Mucosa of rectum (tissue), 2 donors: ENCODE results near the gene RAPGEF1.
"Not testable (repeated sequence)": the region's sequence is repeated elsewhere in the genome, so short reads cannot be mapped to it uniquely, and the experiment has no call there.

ENCODE experiments used
- H3K27ac ChIP-seq, 2 donors: one replicate each; pipeline ENCODE4 v1.7.0; 2013; ENCODE audit warnings: inconsistent platforms in 2 of 2, low read depth in 2 of 2, low read length in 2 of 2
- H3K27me3 ChIP-seq, 2 donors: one replicate each; pipeline ENCODE4 v1.7.0; 2013; ENCODE audit warnings: low read length in 2 of 2; ENCODE audit not compliant: control insufficient read depth in 2 of 2, insufficient read depth in 2 of 2
- H3K36me3 ChIP-seq, 2 donors: one replicate each; pipeline ENCODE4 v1.7.0; 2013; ENCODE audit warnings: low read length in 2 of 2; ENCODE audit not compliant: control insufficient read depth in 2 of 2, insufficient read depth in 2 of 2
- H3K4me1 ChIP-seq, 2 donors: one replicate each; pipeline ENCODE4 v1.7.0; 2013; ENCODE audit warnings: low read length in 2 of 2, mild to moderate bottlenecking in 1 of 2; ENCODE audit not compliant: control insufficient read depth in 2 of 2, insufficient read depth in 2 of 2
- H3K4me3 ChIP-seq, 2 donors: one replicate each; pipeline ENCODE4 v1.7.0; 2013; ENCODE audit warnings: low read length in 2 of 2
- H3K9ac ChIP-seq, 2 donors: one replicate each; pipeline ENCODE4 v1.7.0; 2013; ENCODE audit warnings: low read length in 2 of 2, low read depth in 1 of 2, mild to moderate bottlenecking in 1 of 2
- H3K9me3 ChIP-seq, 2 donors: one replicate each; pipeline ENCODE4 v1.7.0; 2013; ENCODE audit warnings: low read length in 2 of 2; ENCODE audit not compliant: control insufficient read depth in 2 of 2
- donor health status: healthy.
- donor health status: Normal muscosa, but diverticular disease.

Gene RAPGEF1

DNA sequence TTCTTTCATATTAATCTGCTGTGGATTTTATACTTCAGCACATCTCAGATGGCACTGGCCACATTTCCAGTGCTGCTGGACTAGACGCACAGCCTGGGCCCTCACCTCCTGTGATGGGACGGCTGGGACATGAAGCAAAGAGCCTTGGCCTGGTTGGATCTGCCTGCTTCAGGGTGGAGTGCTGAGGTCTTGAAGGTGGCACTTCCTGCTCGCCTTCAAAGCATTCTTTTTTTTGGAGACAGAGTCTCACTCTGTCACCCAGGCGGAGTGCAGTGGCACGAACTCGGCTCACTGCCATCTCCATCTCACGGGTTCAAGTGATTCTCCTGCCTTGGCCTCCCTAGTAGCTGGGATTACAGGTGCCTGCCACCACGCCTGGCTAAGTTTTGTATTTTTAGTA, 73.1 kb downstream of the RAPGEF1 start:
- Histone ChIP-seq H3K27me3 (no peaks in the 10 kb centered on the region), H3K4me1 (peaks cover 18 to 22% of the 10 kb centered on the region in 2 donors), H3K27ac (peak overlapping the region in 1 of 2 donors; percentile 26), H3K36me3 (no peaks in the 10 kb centered on the region), H3K9ac (no peak overlapping the region), H3K4me3 (no peak overlapping the region), H3K9me3 (no peaks in the 10 kb centered on the region)

DNA sequence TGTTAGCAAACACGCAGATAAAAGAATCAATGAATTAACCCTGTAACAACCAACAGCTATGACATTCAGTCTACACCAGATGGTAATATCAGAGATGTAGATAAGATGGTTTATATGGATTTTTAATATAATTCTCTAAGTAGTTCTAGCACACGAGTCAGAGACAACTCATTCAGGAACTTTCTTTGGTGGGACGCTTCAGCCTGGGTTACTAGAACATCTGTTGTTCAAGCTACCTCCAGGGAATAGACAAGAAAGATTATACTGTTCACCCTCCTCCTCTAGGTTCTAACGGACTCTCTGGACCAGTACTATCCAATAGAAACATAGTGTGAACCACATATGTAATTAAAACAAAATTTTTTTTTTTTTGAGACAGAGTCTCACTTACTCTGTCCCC, 73.8 kb downstream of the RAPGEF1 start:
- H3K9me3 ChIP-seq: no peaks in the 10 kb centered on the region

DNA sequence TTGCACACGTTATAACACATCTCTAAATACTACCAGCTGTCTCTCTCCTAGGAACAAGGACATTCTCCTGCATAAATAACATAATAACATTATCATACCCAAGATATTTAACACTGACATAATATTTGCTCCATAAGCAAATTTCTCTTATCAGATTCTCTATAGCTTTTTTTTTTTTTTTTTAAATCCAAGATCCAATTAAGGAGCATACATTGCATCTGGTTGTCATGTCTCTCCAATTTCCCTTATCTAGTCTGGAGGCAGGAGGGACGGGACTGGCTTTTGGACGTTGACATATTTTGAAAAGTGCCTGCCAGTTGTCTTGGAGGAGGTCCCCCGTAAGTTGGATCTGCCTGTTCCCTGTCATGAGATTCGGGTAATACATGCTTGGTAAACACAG, 76.6 kb downstream of the RAPGEF1 start:
- peaks cover 8 to 15% of the 10 kb centered on the region in 2 donors for H3K4me1 ChIP-seq
- no peak overlapping the region for H3K27ac ChIP-seq
- H3K27me3 ChIP-seq: no peaks in the 10 kb centered on the region

More for the DNA sequence above, 73.8 kb downstream of the RAPGEF1 start:
- Histone ChIP-seq H3K9ac (no peak overlapping the region), H3K4me1 (peaks cover 18 to 22% of the 10 kb centered on the region in 2 donors), H3K4me3 (no peak overlapping the region), H3K36me3 (no peaks in the 10 kb centered on the region), H3K27ac (no peak overlapping the region), H3K27me3 (no peaks in the 10 kb centered on the region)

DNA sequence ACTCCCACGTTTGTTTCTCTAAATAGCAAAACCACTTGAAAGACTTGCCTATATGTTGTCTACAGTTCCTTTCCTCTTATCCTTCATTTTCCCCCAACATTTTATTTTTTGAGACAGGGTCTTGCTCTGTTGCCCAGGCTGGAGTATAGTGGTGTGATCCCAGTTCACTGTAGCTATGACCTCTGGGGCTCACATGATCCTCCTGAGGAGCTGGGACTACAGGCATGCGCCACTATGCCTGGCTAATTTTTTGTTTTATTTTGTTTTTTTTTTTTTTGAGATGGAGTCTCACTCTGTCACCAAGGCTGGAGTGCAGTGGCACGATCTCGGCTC, 77.6 kb downstream of the RAPGEF1 start:
- H3K4me3 ChIP-seq, H3K27ac ChIP-seq, H3K27me3 ChIP-seq, H3K36me3 ChIP-seq, H3K9ac ChIP-seq, H3K9me3 ChIP-seq: not testable (repeated sequence)
- peaks cover 11 to 13% of the 10 kb centered on the region in 2 donors for H3K4me1 ChIP-seq

More for the DNA sequence above, 76.6 kb downstream of the RAPGEF1 start:
- H3K9me3 ChIP-seq: no peaks in the 10 kb centered on the region
- H3K4me3 ChIP-seq: no peak overlapping the region
- no peak overlapping the region for H3K9ac ChIP-seq
- no peaks in the 10 kb centered on the region for H3K36me3 ChIP-seq

DNA sequence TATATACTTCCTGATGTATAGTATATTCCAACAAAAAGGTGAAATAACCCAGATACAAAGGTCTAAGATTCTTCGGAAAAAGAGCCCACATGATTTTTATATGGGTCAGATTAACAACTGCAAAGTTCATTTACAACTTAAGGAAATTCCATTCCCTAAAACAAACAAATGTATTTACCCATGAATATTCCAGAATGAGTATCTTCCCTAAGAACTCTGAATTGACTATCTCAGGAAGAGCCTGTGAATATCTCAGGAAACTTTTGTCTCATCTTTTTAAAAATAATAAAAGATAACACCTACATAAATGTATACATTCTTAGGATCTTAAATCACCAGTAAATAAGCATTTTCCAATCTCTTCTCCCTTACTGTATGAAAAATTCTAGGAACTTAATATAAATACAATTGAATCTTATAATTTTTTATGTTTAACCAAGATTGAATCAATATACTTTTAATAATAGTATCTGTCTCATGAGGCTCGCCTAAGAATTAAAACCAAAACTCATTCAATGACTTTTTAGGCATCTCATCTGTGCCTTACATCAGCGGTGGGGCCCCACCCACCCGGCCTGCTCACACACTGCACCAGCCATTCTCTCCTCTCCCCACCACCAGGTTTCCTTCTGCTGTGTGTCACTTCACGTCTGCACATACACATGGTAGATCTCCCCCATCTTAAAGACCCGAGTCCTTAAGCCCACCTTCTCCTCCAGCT, 78.1 kb downstream of the RAPGEF1 start:
- H3K9ac ChIP-seq: no peak overlapping the region
- H3K4me1 ChIP-seq: peaks cover 16% of the 10 kb centered on the region in 2 donors
- no peak overlapping the region for H3K4me3 ChIP-seq
- H3K27me3 ChIP-seq: no peaks in the 10 kb centered on the region
- H3K9me3 ChIP-seq: no peaks in the 10 kb centered on the region
- H3K27ac ChIP-seq: no peak overlapping the region
- H3K36me3 ChIP-seq: no peaks in the 10 kb centered on the region

DNA sequence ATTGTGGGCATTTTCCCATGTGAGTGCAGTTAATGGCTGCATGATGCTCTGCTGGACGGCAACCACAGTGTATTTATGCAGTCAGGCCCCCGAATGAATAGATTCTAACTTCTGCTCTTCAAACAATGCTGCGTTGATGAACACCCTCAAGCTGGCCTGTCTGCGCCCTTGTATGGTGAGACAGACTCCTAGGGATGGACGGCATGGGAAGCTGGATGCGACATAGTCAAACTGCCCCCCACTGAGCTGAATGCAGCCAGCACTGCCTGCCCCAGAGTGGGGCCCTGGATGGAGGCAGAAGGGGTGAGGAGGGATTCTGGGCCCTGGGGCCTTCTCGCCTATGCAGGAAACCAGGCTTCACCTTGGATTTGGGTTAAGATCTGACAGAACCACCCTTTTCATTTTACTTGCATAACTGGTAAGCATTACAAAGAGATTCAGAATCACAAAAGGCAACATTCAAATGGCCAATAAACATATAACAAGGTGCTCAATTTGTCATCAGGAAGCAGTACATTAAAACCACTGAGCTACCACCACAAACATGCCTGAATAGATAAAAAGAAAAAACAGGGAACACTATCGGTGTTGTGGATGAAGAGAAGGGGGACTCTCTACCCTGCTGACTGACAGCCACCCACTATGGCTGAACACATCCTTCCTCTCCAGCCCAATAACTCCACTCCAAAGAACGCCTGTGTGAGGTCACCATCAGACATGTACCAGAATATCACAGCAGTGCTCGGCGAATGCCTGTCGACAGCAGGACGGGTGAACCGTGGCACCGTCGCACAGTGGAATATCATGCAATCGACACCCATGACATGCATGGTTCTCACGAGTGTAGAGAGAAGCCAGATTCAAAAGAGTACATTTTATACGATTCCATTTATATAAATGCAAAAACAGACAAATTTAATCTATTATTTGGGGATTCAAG, 79.1 kb downstream of the RAPGEF1 start:
- H3K9ac ChIP-seq: no peak overlapping the region
- H3K9me3 ChIP-seq: no peaks in the 10 kb centered on the region
- H3K4me3 ChIP-seq: no peak overlapping the region
- H3K36me3 ChIP-seq: no peaks in the 10 kb centered on the region
- H3K4me1 ChIP-seq: peaks cover 22 to 24% of the 10 kb centered on the region in 2 donors
- H3K27me3 ChIP-seq: no peaks in the 10 kb centered on the region
- H3K27ac ChIP-seq: no peak overlapping the region

DNA sequence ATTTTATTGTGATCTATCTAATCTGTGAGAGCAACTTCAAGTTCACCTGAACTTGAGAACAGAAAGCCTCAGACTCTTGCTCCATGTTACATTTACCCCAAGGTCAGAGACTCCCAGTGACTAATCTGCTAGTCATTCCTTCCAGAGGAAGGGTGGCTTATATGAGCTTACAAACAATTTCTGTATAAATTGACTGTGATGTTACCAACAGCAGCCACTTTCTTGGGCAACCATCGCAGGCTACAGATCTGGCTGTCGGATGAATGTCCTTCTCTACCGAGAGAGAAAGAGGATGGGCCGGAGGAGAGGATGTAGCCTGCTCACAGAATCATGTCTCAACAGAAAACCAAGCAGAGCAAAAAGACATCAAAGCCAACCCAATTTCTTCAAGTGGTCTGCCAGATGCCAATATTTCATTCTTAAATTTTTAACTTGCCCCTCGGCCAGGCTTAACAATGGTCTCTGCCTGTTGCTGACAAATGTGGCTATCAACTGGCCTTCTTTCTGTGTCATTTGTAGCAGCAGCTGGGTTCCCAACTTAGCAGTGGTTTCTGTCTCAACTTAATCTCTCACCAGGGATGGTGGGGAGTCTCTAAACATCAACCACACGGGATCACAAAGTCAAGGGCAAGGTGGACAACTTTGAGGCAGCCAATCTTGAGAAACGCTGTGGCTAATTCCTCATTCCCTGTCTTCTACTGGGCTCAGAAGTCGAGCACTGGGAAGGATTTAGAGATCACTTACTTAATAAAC, 81.3 kb downstream of the RAPGEF1 start:
- H3K9ac ChIP-seq: no peak overlapping the region
- H3K9me3 ChIP-seq: no peaks in the 10 kb centered on the region
- H3K36me3 ChIP-seq: no peaks in the 10 kb centered on the region
- peak overlapping the region; percentile 26 to 40 for H3K27ac ChIP-seq
- H3K4me1 ChIP-seq: peaks cover 30 to 37% of the 10 kb centered on the region in 2 donors
- H3K4me3 ChIP-seq: no peak overlapping the region
- H3K27me3 ChIP-seq: no peaks in the 10 kb centered on the region

DNA sequence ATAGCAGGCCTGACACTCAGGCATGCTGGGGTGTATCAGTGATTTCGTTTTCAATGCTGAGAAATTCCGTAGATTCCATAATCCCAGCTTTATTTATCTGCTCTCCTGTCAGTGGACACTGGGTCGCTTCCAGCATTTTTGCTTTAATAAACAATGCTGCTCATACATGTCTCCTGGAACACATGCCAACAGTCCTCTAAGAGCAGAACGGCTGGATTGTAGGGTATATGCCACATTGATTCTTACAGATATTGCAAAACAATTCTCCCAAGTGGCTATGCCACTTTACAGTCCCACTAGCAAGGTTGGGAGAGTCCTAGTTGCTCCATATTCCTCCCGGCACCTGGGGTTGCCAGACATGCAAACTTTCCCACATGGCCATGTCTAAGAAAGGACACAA, 81.9 kb downstream of the RAPGEF1 start:
- Histone ChIP-seq H3K9ac (no peak overlapping the region), H3K9me3 (no peaks in the 10 kb centered on the region), H3K27me3 (no peaks in the 10 kb centered on the region), H3K36me3 (no peaks in the 10 kb centered on the region), H3K27ac (peak overlapping the region; percentile 26 to 40), H3K4me3 (no peak overlapping the region), H3K4me1 (peaks cover 30 to 37% of the 10 kb centered on the region in 2 donors)

DNA sequence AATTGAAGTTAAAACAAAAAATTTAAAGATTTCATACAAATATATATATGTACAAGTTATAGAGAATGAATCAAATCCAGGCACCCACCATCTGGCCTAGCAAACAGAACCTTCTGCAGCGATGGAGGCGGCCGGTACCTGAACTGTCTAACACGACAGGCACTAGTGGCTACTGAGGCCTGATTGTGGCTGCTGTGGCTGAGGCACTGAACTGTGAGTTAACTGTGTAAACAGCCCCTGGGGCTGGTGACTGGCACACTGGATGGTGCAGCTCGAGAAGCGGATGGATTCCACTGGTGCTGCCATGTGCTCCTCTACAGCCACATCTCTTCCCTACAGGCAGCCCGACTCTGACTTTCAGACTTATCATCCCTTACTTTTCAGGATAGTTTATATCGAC, 82.4 kb downstream of the RAPGEF1 start:
- Histone ChIP-seq H3K27ac (peak overlapping the region; percentile 26 to 78), H3K9me3 (no peaks in the 10 kb centered on the region), H3K4me3 (no peak overlapping the region), H3K27me3 (no peaks in the 10 kb centered on the region), H3K4me1 (peaks cover 30 to 37% of the 10 kb centered on the region in 2 donors), H3K9ac (no peak overlapping the region), H3K36me3 (no peaks in the 10 kb centered on the region)

DNA sequence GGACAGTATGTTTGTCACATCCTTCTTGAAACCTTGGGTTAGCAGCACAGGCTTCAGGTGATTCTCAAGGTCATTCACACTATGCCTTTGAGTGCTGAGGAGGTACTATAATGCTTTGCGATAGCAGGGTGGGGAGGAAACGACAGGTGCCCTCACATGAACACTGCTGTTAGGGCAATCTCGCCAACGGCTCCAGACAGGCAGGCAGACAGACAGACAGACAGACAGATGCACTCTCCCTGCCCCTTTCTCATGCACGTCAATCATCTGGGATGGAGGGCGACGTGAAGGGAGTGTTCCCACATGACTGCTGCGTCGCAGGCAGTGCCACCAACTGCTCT, 82.9 kb downstream of the RAPGEF1 start:
- peak overlapping the region; percentile 78 to 81 for H3K27ac ChIP-seq
- peak overlapping the region; percentile 29 to 34 for H3K9ac ChIP-seq
- no peaks in the 10 kb centered on the region for H3K36me3 ChIP-seq
- no peaks in the 10 kb centered on the region for H3K9me3 ChIP-seq
- H3K4me3 ChIP-seq: no peak overlapping the region
- H3K27me3 ChIP-seq: no peaks in the 10 kb centered on the region
- peaks cover 30 to 37% of the 10 kb centered on the region in 2 donors for H3K4me1 ChIP-seq
